Adrenal gland (tissue), 5 donors: ENCODE data around the gene TIMM44.

Experiments
- POLR2A ChIP-seq, 2 donors: fragments of 450-650 bp; IDR thresholded peaks; one replicate each; pipeline ENCODE4 v1.6.1; 2017; ENCODE audit warnings: antibody characterized with exemption in 2 of 2, mild to moderate bottlenecking in 2 of 2, moderate library complexity in 1 of 2
- TF ChIP-seq, protein P1 (sequence below), 6 experiments: fragments of 450-650 bp in 4 of 6; fragments of 200-600 bp in 2 of 6; sonication (generic) in 1 of 6; IDR thresholded peaks; 1 replicate in 5 of 6; 2 replicates in 1 of 6; pipeline versions ENCODE4 v1.5.1 to v1.8.0; 2016 to 2021; ENCODE audit warnings: antibody characterized with exemption in 6 of 6, mild to moderate bottlenecking in 2 of 6, moderate library complexity in 1 of 6
- donor health status: DM: no; HTN: no; CAD: no.

DNA sequence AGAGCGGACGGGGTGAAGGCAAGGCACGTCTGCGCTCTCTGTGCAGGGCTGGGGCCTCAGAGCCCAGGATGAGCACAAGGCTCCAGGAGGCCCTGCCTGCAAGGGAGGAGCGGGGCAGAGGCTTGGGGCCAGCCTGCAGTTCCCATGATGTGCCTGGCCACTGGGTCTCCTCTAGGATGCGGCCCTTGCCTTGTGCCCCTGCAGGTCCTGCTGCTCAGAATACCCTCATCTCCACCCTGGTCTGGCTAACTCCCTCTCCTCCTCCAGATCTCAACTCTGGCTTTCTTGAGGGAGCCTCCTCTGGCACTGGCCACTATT lies 34.2 kb upstream of the TIMM44 start:
- TF ChIP-seq POLR2A (IDR thresholded peaks at IDR 0.05), result no peak
- TF ChIP-seq, protein P1, sequence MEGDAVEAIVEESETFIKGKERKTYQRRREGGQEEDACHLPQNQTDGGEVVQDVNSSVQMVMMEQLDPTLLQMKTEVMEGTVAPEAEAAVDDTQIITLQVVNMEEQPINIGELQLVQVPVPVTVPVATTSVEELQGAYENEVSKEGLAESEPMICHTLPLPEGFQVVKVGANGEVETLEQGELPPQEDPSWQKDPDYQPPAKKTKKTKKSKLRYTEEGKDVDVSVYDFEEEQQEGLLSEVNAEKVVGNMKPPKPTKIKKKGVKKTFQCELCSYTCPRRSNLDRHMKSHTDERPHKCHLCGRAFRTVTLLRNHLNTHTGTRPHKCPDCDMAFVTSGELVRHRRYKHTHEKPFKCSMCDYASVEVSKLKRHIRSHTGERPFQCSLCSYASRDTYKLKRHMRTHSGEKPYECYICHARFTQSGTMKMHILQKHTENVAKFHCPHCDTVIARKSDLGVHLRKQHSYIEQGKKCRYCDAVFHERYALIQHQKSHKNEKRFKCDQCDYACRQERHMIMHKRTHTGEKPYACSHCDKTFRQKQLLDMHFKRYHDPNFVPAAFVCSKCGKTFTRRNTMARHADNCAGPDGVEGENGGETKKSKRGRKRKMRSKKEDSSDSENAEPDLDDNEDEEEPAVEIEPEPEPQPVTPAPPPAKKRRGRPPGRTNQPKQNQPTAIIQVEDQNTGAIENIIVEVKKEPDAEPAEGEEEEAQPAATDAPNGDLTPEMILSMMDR (IDR thresholded peaks at IDR 0.05), result no peak
